GM18907 (cell line): ENCODE data around the gene POLR3C.
"Not testable (repeated sequence)": the region's sequence is repeated elsewhere in the genome, so short reads cannot be mapped to it uniquely, and the experiment has no call there.

Experiments
- ATAC-seq: cut with Tn5 transposase; IDR thresholded peaks from one replicate; pipeline ENCODE4 v1.9.1; 2021; ENCODE audit warnings: mild to moderate bottlenecking, moderate library complexity; ENCODE audit not compliant: unreplicated experiment

The POLR3C gene

GRCh38 chr1:145822779-145823331, 1.1 kb upstream of the POLR3C start:
- not testable (repeated sequence) for ATAC-seq

- ATAC-seq = no peak
These were observed 471 bp downstream of the POLR3C start for GRCh38 chr1:145824499-145824842.

DNA sequence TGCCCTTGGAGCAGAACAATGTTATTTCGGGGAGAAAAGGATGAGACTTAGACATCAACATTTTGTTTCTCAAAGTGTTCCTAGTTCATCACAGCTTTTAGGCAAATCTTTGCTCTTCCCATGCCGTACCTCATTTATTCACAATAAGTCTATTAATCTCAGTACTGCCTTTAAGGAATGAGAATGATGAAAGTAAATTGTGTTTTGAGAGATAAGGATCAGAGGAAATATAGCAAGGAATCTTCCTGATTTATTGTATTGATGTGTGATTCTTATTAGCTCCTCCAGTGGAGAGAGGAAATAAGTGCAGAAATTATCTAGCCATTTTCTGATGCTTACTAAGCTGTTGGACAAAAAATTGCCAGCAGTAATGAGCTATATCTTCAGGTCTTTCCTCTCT, 2.0 kb downstream of the POLR3C start:
- ATAC-seq = no peak

- no peak for ATAC-seq
These were observed 4.0 kb downstream of the POLR3C start for GRCh38 chr1:145827966-145828365.

DNA sequence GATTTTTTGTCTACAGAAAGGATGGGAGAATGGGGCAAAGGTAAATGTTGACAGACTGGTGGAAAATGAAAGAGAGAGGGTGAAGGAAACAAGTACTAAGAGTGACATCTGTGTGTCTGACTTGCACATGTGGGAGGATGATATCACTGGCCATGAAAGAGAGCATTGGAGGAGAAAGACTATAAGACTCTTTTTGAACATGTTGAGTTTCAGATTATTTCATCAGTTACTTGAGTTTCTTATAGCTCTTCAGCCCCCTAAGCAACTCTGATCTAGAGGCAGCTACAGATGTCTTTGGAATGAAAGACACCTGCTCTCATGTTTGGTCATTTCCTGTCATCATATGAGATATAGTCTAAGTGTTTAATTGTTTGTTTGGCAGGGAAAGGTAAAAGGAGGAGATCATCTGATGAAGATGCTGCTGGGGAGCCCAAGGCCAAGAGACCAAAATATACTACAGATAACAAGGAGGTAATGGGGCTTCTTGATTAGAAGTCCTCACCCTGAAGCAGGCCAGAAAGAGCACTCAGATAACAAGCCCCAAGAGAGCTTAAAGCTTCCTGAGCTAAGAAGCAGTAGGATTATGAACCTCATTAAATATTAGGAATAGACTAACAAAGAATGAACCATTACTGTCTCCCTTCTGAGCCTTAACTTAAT, 4.5 kb downstream of the POLR3C start:
- ATAC-seq = no peak

- not testable (repeated sequence) for ATAC-seq
These were observed 6.8 kb downstream of the POLR3C start for GRCh38 chr1:145830810-145831209.

GRCh38 chr1:145837656-145838055, 13.7 kb downstream of the POLR3C start:
- no peak for ATAC-seq

DNA sequence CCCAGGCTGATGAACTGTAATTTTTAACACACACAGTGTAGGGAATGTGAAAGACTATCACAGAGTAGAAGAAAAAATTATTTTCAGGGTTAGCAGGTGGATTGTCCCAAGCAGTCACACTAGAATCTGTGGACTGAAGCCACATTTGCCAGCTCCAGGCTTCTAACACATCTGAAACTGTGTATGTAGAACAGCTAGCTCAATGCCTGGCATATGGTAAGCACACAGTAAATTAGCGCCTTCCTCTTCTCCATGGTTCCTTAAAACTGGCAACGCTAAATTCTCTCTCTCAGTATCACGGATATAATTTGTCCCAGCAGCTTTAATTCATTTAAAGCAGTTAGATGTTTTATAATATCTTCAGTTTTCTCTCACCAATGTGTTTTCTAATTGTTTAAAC, 19.0 kb downstream of the POLR3C start:
- no peak for ATAC-seq

GRCh38 chr1:145845144-145845513, 21.1 kb downstream of the POLR3C start:
- peak; percentile 82 for ATAC-seq

GRCh38 chr1:145845514-145846161, 21.6 kb downstream of the POLR3C start, which contains the start of gene NUDT17:
NUDT17 (plus strand) TSS chr1:145845630; CDS start chr1:145845641, 11 bp downstream.
- ATAC-seq = peak; percentile 59

- ATAC-seq = no peak
These were observed 22.2 kb downstream of the POLR3C start for GRCh38 chr1:145846201-145846612.

DNA sequence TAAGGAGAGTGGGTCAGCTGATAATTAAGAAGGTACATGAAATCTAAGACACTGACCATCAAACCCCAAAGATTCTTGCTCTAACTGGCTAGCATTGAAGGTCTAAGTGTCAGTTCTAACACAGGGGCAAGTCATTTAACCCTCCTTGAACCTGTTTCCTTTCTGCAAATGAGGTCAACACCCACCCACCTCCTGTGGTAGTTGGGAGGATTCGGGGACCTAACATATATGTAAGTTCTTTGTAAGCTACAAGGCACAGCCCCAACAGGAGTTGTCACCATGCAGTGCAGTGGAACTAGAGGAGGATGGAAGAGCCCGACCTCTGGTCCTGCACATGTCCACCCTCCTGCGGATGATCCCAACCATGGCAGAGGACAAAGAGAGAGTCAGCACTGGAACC, 23.8 kb downstream of the POLR3C start:
- ATAC-seq = no peak

- ATAC-seq = no peak
These were observed 25.6 kb downstream of the POLR3C start for GRCh38 chr1:145849356-145850160.

DNA sequence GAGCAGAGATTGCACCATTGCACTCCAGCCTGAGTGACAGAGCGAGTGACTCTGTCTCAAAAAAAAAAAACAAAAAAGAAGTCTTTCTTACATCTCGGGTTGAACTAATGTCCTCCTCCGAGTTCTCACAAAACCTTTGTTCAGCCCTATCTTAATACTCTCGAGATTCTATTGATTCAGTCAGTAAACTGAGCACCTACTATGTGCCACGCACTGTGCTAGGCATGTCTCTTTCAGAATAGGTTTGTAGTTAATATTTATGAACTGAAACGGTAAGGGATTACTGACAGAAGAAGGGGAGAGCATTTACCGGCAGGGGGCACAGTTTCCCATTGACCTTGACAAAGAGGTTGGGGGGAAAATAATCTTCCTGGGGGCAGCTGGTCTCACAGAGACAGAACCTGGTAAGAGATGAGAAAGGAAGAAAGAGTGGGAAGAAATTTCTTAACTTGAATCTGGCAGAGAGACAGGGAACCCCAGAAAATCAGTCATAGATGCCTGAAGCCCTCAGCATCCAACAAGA, 31.5 kb downstream of the POLR3C start:
- no peak for ATAC-seq

DNA sequence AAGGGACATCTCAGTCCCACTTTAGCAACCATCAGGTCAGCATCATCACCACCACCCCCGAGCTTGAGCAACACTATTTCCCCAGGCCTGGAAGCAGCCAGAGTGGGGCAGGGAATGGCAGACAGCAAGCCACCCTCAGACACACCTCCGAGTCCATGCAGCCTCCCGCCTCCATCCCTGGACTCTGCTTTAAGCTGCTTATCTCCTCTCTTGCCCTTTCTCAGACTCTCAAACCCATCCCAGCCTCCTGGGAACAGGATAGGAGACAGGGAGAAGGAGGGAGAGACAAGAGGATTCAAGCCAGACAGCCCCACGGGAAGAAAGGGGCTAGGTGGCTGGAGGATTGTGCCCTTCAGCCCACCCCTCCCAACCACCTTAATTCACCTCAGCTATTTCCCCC, 33.2 kb downstream of the POLR3C start:
- ATAC-seq = no peak

- no peak for ATAC-seq
These were observed 34.4 kb downstream of the POLR3C start for GRCh38 chr1:145858238-145858900.

DNA sequence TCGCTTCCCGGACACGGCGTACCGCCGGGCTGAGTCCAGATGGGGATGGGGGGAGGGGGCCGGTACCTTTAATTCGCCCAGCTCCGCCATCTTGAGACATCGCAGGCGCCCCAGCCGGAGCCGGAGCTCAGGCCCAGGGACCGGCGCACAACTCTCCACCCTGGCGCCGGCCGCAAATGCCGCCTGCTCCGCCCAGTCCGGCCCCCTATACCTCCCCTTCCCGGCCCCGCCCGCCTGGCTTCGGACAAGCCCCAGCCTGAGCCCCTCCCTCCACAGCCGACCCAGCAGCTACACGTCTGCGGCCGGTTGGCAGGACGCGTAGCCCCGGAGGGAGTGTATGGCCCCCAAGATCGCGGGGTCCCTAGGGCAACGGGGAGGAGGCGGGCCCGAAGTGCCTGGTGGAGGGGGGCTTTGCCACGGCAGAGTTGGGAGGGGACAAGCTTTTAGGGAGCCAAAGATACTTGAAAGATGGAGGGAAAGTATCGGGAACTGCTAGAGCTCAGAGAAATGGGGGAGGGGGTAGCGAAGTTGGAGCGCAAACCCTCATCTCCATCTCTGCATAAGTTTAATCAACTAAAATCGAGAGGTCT, 35.0 kb downstream of the POLR3C start, which contains the start of gene PIAS3:
TSS of gene PIAS3 (minus strand) at position 181 of the 590 bp plus-strand sequence. CDS start at position 90, 91 bp downstream.
- peak; percentile 83 for ATAC-seq

GRCh38 chr1:145859491-145860023, 35.6 kb downstream of the POLR3C start:
- ATAC-seq = peak; percentile 72

DNA sequence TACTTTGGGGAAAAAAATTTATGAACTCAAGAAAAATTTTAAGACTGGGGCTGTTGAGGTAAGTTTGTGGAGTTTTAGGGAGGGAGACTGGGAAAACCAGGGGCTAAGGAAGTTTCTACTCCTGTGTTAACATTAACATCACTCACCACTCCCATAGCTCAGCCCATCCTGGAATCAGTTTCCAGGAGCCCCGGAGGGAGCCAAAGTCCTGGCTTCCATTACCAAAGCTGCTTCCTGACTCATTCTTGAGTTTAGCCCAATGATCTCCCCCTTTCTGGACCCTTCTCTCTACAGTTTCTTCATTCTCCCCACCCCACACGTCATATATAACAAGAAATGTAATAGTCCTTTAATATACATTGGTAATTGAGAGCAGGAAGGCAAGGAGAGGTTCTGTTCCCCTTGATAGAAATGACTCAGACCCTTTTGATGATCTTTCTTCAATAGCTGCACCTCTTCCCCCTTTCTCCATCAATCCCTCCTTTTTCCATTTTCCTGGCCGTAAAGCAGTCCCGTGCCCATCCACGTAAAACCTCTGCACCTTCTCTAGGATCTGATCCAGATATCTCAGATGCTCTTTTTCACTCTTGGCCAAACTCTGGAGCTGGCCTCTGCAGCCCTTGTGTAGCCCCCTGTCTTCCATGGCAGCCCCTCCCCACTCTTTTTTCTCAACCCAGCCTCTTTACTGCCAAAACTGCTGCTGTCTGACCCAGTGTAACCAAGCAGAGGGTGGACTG, 39.5 kb downstream of the POLR3C start:
- ATAC-seq = no peak
